ENCODE data around the gene SGIP1. TPM values are rescaled to one million over a fixed set of nuclear protein-coding genes. Genes with fewer than 3 reads are reported as not detected.

Gene SGIP1
- total RNA-seq, 2 donors from 2014 or later: not detected

- Mint-ChIP-seq H3K4me1 (no peaks in the 10 kb centered on the region), H3K9me3 (no peaks in the 10 kb centered on the region), H3K4me3 (no peak overlapping the region), H3K36me3 (ENCODE audit: low read depth) (no peaks in the 10 kb centered on the region), H3K27me3 (peaks cover 3% of the 10 kb centered on the region), H3K27ac (no peak overlapping the region)
- no peak for ATAC-seq (replicated peaks)
Observed at GRCh38 chr1:66739401-66740157, 205.6 kb downstream of the SGIP1 start.

GRCh38 chr1:66745451-66745850, 211.5 kb downstream of the SGIP1 start:
- ATAC-seq (replicated peaks): no peak
- H3K4me3 Mint-ChIP-seq: no peak overlapping the region
- H3K4me1 Mint-ChIP-seq: no peaks in the 10 kb centered on the region
- peaks cover 24% of the 10 kb centered on the region for H3K27me3 Mint-ChIP-seq
- no peaks in the 10 kb centered on the region for H3K9me3 Mint-ChIP-seq
- H3K36me3 Mint-ChIP-seq (ENCODE audit: low read depth): no peaks in the 10 kb centered on the region
- H3K27ac Mint-ChIP-seq: no peak overlapping the region

DNA sequence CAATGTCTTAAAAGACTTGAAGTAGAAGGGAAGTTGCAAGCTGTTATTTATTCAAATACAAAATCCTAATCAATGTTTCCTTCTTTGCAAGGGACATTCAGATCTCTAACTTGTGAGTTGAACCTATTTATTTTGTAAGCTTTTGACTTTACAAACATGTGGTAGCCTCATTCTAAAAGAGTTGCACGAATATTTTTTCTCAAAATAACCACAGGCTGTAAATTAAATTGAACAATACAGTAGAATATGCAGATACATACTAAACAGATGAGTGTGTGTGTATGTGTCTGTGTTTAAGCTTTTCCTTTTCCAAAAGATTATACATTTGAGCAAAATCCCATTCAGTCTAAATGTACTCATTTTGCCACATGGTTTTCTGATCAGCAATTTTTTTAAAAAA, 213.5 kb downstream of the SGIP1 start:
- H3K27me3 Mint-ChIP-seq: peaks cover 39% of the 10 kb centered on the region
- H3K4me3 Mint-ChIP-seq: no peak overlapping the region
- H3K4me1 Mint-ChIP-seq: no peaks in the 10 kb centered on the region
- H3K36me3 Mint-ChIP-seq (ENCODE audit: low read depth): no peaks in the 10 kb centered on the region
- no peak for ATAC-seq (replicated peaks)
- H3K9me3 Mint-ChIP-seq: no peaks in the 10 kb centered on the region
- H3K27ac Mint-ChIP-seq: no peak overlapping the region

DNA sequence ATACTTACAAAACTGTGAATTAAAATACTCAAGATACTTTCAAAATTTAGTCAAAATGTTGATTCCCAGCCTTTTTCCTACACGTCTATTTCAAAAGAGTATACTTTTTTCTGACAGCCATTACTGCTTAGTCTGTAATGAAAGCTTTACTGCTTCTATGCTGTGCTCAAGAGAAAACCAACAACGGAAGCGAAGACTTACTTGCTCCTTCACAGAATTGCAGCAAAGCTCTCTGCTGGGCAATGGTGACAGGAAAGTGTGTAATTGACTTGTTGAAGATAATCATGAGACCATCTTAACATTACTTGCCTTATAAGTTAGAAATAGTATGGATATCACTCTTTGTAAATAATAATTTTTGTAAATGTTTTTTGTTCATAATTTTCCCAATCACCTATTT, 216.6 kb downstream of the SGIP1 start:
- Mint-ChIP-seq H3K36me3 (ENCODE audit: low read depth) (no peaks in the 10 kb centered on the region), H3K4me3 (no peak overlapping the region), H3K4me1 (peaks cover 4% of the 10 kb centered on the region), H3K27ac (no peak overlapping the region), H3K9me3 (no peaks in the 10 kb centered on the region), H3K27me3 (peaks cover 47% of the 10 kb centered on the region)
- ATAC-seq (replicated peaks): no peak

- Mint-ChIP-seq H3K4me3 (no peak overlapping the region), H3K27ac (no peak overlapping the region), H3K4me1 (peaks cover 4% of the 10 kb centered on the region), H3K9me3 (no peaks in the 10 kb centered on the region), H3K36me3 (ENCODE audit: low read depth) (no peaks in the 10 kb centered on the region), H3K27me3 (peaks cover 47% of the 10 kb centered on the region)
- ATAC-seq (replicated peaks): no peak
Observed at GRCh38 chr1:66751160-66751559, 217.2 kb downstream of the SGIP1 start.

GRCh38 chr1:66752000-66752592, 218.1 kb downstream of the SGIP1 start, which contains the start of gene DYNLT5:
TSS of gene DYNLT5 (plus strand) at chr1:66752459. CDS start at chr1:66754659, 2,200 bp downstream.
- Mint-ChIP-seq H3K4me3 (peak within 1 kb of the TSS; percentile 43), H3K9me3 (no peaks in the 10 kb centered on the region), H3K27me3 (peaks cover 49% of the 10 kb centered on the region), H3K36me3 (ENCODE audit: low read depth) (no peaks in the 10 kb centered on the region), H3K4me1 (peaks cover 4% of the 10 kb centered on the region), H3K27ac (no peak within 1 kb of the TSS)
- ATAC-seq (replicated peaks): peak; percentile 11

DNA sequence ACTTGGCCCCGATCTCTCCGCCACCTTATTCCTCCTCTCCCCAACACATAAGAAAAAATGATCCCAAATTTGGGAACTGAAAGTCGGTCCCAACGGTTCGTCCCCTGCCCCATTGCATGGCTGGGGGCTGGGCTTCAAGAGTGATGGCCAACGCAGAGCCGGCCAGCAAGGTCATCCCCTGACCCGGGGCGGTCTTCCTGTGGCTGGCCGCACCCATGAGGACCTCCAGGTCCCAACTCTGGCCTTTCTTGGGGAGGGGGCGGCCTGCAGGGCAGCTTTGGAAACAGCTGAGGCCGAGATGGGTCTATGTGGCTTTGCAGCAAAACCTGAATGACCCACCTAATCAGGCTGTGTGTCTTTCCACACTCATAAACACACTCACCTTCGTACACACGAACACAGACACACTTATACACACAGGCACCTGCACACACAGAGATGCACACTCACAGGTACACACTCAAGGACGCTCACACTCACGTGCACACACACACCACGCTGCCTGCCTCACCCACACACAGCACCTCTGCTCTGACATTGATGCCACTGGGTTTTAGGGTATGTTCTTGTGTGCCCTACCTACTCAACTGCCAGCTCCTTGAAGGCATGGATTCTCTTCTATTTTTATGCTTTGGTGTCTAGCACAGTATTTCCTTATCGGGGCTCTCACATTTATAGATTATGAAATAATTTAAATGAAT, 218.9 kb downstream of the SGIP1 start:
- no peak for ATAC-seq (replicated peaks)
- Mint-ChIP-seq H3K4me1 (peaks cover 4% of the 10 kb centered on the region), H3K27me3 (peaks cover 48% of the 10 kb centered on the region), H3K9me3 (no peaks in the 10 kb centered on the region), H3K27ac (no peak overlapping the region), H3K36me3 (ENCODE audit: low read depth) (no peaks in the 10 kb centered on the region), H3K4me3 (peak overlapping the region; percentile 43)

DNA sequence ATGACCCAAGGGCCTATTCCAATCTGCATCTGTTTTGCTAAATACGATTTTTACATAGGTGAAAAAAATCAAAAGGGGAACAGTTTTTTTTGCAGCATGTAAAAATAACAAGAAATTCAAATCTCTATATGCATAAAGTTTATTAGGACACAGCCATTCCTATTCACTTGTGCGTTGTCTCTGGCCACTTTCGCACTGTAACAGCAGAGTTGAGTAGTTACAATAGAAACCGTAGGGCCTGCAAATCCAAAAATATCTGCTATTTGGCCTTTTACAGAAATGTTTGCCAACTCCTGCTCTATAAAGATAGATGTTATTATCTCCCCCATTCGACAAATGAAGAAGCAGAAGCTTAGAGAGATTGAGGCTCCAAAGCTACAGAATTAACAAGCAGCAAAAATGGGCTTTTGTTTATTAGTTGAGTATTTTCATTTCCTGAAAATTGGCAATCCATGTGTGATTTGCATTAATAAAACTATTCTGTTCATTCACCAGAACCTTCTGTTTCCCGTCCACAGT, 223.8 kb downstream of the SGIP1 start:
- no peak overlapping the region for H3K27ac Mint-ChIP-seq
- H3K27me3 Mint-ChIP-seq: peaks cover 18% of the 10 kb centered on the region
- no peak overlapping the region for H3K4me3 Mint-ChIP-seq
- H3K4me1 Mint-ChIP-seq: peaks cover 4% of the 10 kb centered on the region
- no peak for ATAC-seq (replicated peaks)
- H3K36me3 Mint-ChIP-seq (ENCODE audit: low read depth): no peaks in the 10 kb centered on the region
- no peaks in the 10 kb centered on the region for H3K9me3 Mint-ChIP-seq

DNA sequence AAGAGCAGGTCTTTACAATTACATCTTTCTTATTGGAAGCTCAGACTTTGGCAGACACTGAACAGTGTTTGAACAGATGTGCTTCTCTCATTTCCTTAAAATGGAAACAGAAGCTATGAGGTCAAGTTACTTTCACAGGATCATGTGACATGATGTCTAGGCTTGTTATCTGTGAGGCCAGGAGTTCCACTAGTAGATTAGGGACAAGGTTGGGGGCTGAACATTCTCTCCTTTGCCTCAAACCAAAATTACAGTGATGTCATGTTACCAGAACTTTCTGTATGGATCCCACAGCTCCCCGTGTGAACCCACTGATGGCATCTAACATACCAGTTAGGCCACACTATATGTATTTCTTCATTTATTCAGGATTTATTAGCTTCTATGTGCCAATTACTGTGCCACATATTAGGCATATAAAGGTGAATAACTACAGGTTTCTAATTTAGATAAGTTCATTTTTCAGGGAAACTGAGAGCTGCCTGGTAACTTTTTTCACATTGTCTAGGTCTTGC, 224.3 kb downstream of the SGIP1 start:
- H3K36me3 Mint-ChIP-seq (ENCODE audit: low read depth): no peaks in the 10 kb centered on the region
- H3K4me1 Mint-ChIP-seq: no peaks in the 10 kb centered on the region
- H3K4me3 Mint-ChIP-seq: no peak overlapping the region
- H3K27ac Mint-ChIP-seq: no peak overlapping the region
- no peak for ATAC-seq (replicated peaks)
- peaks cover 14% of the 10 kb centered on the region for H3K27me3 Mint-ChIP-seq
- no peaks in the 10 kb centered on the region for H3K9me3 Mint-ChIP-seq

DNA sequence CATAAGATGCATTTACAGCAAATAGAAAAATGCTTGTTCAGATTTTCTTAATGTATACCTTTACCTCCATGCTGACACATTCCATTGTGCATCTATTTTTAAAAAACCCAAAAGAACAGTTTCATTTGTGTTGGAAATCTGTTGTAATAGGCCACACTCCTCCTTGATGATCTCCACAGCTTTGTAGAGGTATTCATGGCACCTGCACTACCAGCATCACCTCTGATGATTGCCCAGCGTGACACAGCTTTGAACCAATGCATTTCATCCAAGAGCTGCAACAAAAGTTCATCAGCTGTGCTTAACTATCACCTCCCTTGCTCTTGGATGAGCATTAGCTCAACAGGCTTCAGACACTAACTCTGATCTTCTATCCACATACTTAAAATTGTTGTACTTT, 226.6 kb downstream of the SGIP1 start:
- ATAC-seq (replicated peaks): no peak
- H3K4me3 Mint-ChIP-seq: no peak overlapping the region
- H3K36me3 Mint-ChIP-seq (ENCODE audit: low read depth): no peaks in the 10 kb centered on the region
- H3K4me1 Mint-ChIP-seq: no peaks in the 10 kb centered on the region
- peaks cover 9% of the 10 kb centered on the region for H3K27me3 Mint-ChIP-seq
- no peaks in the 10 kb centered on the region for H3K9me3 Mint-ChIP-seq
- no peak overlapping the region for H3K27ac Mint-ChIP-seq

GRCh38 chr1:66761221-66761620, 227.3 kb downstream of the SGIP1 start:
- H3K4me3 Mint-ChIP-seq: no peak overlapping the region
- no peak for ATAC-seq (replicated peaks)
- peaks cover 9% of the 10 kb centered on the region for H3K27me3 Mint-ChIP-seq
- H3K9me3 Mint-ChIP-seq: no peaks in the 10 kb centered on the region
- H3K36me3 Mint-ChIP-seq (ENCODE audit: low read depth): no peaks in the 10 kb centered on the region
- no peak overlapping the region for H3K27ac Mint-ChIP-seq
- no peaks in the 10 kb centered on the region for H3K4me1 Mint-ChIP-seq

GRCh38 chr1:66764994-66765578, 231.1 kb downstream of the SGIP1 start:
- Mint-ChIP-seq H3K4me3 (no peak overlapping the region), H3K36me3 (ENCODE audit: low read depth) (no peaks in the 10 kb centered on the region)
- ATAC-seq (replicated peaks): peak; percentile 50

GRCh38 chr1:66767626-66768025, 233.7 kb downstream of the SGIP1 start:
- Mint-ChIP-seq H3K27me3 (no peaks in the 10 kb centered on the region), H3K36me3 (ENCODE audit: low read depth) (no peaks in the 10 kb centered on the region), H3K4me1 (peaks cover 22% of the 10 kb centered on the region), H3K27ac (no peak overlapping the region), H3K9me3 (no peaks in the 10 kb centered on the region), H3K4me3 (no peak overlapping the region)
- ATAC-seq (replicated peaks): no peak

More at GRCh38 chr1:66764994-66765578, 231.1 kb downstream of the SGIP1 start:
- H3K27ac Mint-ChIP-seq: no peak overlapping the region
- H3K27me3 Mint-ChIP-seq: no peaks in the 10 kb centered on the region
- no peaks in the 10 kb centered on the region for H3K9me3 Mint-ChIP-seq
- peaks cover 12% of the 10 kb centered on the region for H3K4me1 Mint-ChIP-seq

- no peaks in the 10 kb centered on the region for H3K27me3 Mint-ChIP-seq
- no peaks in the 10 kb centered on the region for H3K9me3 Mint-ChIP-seq
- peak overlapping the region; percentile 87 for H3K27ac Mint-ChIP-seq
- H3K36me3 Mint-ChIP-seq (ENCODE audit: low read depth): no peaks in the 10 kb centered on the region
- peak overlapping the region; percentile 80 for H3K4me3 Mint-ChIP-seq
- peaks cover 22% of the 10 kb centered on the region for H3K4me1 Mint-ChIP-seq
- ATAC-seq (replicated peaks): no peak
Observed at GRCh38 chr1:66768965-66769364, 235.0 kb downstream of the SGIP1 start.
